Stimulated activated CD8-positive, alpha-beta memory T cell treated with anti-CD3 and anti-CD28 coated beads, Interleukin-12 subunit alpha, Interleukin-12 subunit beta, amount 100 ng/mL, for 4 hours (primary cell): ENCODE data around the gene SCGB1A1.
"Not testable (repeated sequence)": the region's sequence is repeated elsewhere in the genome, so short reads cannot be mapped to it uniquely, and the experiment has no call there.

ENCODE experiments used
- DNase-seq: peaks from one replicate; pipeline ENCODE4 v3.0.0-alpha.2; 2020; ENCODE audit warnings: low read depth

The SCGB1A1 gene

DNA sequence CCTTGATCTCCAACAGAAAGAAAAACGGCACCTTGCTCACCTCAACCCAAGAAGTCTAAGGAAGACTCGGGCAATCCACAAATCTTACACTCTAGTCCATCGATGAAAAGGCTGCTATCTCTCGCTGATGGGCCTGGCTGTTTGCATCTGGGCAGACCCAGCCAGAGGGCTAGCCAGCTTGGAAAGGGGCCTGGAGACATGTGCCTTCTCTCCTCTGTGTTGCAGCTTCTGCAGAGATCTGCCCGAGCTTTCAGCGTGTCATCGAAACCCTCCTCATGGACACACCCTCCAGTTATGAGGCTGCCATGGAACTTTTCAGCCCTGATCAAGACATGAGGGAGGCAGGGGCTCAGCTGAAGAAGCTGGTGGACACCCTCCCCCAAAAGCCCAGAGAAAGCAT, 3.2 kb downstream of the SCGB1A1 start:
- DNase-seq = no peak

DNA sequence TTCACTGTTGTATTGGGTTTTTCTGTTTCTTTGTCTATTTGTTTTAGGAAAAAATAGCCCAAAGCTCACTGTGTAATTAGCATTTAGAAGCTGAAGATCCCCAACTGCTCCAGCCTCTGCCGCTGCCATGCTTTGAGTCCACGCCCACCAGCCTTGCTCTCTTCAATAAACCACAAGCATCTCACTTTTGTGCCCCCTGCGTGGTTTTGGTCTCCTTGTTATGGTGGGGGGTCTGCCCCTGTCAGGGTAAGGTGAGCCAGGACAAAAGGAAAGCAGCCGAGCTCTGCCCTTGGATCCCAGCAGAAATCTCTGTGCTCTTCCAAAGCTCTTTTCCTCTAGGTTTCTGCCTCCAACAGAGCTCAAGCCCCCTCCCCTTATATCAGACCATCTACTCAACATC, 4.2 kb downstream of the SCGB1A1 start:
- no peak for DNase-seq

DNA sequence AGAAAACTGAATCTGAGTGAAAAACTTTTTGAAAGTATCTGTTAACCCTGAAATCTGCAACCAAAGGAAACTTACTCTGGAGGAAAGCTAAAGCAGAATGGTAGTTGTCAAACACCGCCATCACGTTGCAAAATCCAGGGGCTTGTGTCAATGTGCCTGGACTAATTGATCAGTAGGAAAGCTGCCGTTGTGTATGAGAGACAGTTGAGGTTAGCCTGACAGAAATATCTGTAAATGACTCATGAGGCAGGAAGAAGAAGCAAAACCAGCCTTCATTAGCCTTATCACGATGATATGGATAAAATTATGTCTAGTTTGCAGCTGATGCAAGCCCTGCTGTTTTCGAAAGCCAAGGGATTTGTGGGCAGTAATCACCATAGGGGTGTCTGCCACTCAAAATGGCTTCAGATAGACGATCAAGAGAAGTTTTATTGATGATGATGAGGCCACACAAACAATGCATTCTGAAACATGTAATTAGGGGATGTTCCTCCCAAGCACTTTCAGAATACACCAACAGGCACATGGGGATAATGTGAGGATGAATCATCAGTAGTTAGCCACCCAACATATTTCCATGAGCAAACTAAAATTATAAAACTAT, 8.9 kb downstream of the SCGB1A1 start:
- DNase-seq = no peak

DNA sequence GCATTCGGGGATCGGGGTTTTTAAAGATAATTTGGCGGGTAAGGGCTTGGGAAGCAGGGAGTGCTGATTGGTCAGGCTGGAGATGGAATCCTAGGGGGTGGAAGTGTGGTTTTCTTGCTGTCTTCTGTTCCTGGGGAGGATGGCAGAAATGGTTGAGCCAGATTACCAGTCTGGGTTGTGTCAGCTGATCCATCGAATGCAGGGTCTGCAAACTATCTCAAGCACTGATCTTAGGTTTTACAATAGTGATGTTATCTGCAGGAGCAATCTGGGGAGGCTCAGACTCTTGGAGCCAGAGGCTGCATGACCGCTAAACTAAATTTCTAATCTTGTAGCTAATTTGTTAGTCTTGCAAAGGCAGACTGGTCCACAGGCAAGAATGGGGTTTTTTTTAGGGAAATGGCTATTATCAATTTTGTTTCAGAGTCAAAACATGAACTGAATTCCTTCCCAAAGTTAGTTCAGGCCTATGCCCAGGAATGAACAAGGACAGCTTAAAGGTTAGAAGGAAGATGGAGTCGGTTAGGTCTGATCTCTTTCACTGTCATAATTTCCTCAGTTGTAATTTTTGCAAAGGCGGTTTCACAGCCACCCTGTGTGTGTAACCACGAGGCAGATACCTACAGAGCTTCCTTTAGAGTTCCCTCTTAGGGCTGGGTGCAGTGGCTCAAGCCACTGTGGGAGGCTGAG, 10.2 kb downstream of the SCGB1A1 start:
- no peak for DNase-seq

DNA sequence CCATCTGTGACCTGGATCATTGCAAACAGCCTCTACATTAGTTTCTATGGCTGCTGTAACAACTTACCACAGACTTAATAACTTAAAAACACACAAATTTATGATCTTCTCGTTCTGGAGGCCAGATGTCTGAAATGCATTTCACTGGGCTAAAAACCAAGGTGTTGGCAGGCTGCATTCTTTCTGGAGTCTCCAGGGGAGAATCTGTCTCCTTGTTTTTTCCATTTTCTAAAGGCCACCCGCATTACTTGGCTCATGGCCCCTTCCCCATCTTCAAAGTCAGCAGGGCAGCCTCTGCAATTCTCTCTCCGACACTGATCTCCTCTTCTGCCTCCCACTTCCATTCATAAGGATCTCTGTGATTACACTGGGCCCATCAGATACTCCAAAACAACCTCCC, 11.6 kb downstream of the SCGB1A1 start:
- DNase-seq = no peak

DNA sequence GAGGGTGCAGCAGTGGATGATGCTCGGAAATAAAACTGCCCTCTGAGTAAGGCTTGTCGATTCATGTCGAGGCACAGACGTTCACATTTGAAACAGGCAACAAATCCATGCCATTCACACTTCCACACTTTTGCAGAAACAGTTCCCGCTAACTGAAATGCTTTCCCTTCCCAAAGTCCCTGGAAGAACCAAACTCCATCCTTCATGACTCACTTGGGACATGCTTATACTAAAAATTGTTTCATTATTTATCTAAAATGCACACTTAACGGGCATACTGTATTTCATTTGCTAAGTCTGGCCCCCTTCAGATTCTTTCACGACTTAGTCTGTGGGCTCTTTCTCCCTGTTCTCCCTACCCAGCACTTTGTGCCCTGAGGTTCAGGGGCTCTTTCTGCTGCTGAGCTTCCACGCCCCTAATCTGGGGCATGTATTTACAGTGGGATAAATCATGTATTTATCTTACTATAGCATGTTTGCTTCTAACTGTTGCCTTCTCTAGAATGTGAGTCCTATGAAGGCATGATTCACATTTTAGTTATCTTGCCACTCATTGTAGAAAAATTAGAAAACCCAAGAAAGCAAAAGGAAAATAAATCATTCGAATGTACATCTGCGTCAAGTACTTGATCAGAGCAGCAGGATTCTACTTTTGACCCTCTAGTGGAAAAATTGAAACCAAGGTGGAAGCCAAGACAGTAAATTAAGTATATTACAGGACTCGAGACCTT, 12.5 kb downstream of the SCGB1A1 start:
- DNase-seq = no peak

DNA sequence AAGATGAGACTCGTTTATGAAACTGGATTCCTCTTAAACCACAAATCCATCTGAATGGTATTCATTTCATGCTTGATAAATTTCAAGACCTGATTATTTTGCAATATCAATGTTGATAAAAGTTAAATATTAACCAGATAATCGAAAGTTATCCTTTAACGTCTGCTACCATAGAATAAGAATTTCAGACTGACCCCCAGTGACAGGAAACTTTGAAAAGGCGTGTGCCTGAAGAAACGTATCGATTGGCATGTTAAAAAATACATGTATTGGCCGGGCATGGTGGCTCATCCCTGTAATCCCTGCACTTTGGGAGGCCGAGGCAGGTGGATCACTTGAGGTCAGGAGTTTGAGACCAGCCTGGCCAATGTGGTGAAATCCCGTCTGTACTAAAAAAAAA, 13.9 kb downstream of the SCGB1A1 start:
- no peak for DNase-seq

DNA sequence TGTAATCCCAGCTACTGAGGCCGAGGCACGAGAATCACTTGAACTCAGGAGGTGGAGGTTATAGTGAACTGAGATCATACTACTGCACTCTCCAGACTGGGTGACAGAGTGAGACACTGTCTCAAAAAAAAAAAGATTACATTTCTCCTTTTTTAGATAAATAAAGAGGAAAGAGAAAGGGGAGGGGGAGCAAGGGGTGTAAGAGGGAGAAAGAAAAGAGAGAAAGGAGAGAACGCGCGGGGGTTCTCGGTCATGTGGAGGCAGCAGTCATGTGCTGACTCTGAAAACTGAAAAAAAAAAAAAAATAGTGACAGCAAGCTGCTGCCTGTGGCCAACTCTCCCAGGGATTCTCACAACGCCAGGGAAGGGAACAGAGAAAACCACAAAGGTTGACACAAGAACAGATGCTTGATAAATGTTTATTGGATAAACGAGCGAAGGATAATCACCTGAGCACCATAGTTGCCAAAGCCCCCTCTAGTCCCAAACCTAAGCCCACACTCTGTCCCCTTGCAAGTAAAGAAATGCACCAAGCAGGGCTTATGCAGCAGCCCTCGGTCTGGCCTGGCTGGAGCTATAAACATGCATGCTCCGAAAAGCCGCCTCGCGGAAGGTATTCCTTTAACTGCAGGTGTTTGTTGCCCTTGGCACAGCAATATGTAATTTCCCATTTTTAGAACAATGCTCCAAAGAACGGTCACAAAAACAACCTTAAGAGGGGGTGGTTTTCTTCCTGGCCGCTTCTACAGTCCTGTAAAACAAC, 14.5 kb downstream of the SCGB1A1 start:
- DNase-seq = no peak

DNA sequence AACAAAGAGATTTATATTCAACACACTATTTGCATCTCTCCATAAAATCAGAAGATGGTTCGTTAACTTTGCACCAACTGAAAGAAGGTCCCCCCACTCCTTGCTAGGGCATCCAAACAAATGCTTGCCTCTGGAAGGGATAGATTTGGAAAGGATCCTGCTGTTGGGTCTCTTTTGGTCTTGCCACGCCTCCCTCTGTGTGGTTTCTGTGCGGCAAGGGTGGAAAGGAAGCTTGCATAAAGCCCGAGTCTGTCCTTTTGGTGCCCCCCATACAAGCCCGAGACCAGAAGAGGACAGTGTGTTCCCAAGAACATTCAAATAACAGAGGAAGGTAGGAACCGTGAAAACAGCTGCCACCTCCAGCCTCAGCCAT, 15.1 kb downstream of the SCGB1A1 start:
- DNase-seq = no peak

DNA sequence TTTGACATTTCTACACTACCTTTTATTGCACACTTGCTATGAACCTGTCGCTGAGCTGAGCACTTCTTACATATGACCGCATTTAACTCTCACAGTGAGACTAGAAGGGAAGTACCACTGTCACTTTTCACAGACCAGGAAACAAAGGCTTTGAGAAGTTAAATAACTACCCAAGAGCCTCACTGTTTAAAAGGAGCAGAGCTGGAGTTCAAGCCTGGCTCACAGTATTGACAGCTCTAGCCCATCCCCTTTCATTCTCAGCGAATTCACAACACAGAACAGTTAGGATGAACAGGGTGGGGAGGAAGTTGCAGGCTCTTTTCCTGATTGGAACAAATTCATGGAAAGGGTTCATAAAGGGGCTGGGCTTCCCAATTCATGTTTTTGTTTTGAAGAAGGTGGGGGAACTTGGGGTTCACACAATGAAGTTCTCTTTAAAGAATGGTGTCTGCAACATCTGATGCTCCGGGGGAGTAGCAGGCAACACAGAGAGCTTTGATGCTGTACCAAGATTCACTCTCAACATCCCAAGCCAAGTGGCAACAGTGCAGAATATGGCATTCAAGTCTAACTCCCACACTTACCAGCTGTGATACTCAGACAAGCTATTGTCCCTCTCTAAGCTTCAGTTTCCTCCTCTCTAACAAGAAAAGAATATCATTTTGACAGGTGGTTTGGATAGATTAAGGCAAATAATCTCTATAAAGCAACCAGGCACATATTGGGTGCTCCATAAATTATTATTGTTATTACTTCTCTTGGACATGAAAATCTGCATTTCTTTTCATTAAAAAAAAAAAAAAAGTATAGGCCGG, 17.2 kb downstream of the SCGB1A1 start:
- DNase-seq = no peak

DNA sequence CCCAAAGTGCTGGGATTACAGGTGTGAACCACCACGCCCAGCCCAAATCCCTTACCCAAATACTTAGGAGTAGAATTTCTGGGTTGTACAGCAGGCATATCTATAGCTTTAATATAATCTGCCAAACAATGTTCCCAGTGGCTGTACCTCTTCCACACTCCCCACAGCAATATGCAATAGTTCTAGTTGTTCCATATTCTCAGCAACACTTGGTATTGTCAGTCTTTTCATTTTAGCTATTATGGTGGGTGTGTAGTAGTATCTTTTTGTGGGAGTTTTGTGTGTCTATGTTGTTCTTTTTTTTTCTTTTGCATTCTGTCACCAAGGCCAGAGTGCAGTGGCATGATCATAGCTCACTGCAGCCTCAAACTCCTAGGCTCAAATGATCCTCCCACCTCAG, 18.8 kb downstream of the SCGB1A1 start:
- no peak for DNase-seq

DNA sequence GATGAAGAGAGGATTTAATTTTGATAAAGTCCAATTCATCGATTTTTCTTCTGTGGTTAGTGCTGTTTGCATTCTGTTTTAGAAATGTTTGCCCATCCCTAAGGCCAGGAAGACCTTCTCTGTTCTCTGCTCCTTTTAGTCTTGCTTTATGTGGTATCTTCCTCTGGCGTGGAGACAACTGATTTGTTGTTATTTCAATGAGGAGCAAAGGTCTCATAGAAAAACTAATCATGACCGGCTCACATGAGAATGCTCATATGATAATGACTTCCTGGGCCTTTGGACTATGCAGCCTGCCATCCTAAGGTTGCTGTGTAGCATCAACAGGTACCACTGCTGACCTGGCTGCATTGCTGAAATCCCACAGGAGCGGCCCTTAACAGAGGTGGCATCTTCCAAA, 19.8 kb downstream of the SCGB1A1 start:
- no peak for DNase-seq

DNA sequence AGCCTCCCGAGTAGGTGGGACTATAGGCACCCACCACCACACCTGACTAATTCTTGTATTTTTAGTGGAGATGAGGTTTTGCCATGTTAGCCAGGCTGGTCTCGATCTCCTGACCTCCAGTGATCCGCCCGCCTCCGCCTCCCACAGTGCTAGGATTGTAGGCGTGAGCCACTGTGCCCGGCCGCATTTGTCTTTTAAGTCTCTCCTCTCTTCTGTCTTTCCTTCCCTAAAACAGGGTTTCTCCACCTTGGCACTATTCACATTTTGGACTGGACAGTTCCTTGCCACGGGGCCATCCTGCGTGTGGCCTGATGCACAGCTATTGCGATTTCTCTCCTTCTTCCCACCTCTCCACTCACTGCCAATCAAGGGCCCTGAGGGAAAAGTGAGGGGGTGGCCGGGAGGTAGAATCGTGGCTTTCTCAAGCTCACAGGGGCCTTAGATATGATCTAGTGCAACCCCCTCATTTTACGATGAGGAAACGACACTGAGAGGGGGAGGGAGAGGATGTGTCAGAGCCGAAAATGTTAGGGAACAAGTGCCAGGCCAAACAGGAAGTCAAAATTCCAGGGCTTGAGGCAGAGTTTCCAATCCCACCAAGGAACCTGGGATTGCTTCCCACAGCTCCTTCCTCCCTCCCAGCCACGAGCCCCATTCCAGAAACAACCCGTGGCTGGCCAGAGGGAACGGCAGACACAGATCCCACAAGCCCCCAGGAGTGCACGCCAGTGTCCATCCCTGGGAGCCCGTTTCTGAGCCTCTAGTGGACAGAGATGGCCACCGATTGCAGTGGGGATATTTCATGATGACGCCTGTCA, 21.2 kb downstream of the SCGB1A1 start:
- no peak for DNase-seq

DNA sequence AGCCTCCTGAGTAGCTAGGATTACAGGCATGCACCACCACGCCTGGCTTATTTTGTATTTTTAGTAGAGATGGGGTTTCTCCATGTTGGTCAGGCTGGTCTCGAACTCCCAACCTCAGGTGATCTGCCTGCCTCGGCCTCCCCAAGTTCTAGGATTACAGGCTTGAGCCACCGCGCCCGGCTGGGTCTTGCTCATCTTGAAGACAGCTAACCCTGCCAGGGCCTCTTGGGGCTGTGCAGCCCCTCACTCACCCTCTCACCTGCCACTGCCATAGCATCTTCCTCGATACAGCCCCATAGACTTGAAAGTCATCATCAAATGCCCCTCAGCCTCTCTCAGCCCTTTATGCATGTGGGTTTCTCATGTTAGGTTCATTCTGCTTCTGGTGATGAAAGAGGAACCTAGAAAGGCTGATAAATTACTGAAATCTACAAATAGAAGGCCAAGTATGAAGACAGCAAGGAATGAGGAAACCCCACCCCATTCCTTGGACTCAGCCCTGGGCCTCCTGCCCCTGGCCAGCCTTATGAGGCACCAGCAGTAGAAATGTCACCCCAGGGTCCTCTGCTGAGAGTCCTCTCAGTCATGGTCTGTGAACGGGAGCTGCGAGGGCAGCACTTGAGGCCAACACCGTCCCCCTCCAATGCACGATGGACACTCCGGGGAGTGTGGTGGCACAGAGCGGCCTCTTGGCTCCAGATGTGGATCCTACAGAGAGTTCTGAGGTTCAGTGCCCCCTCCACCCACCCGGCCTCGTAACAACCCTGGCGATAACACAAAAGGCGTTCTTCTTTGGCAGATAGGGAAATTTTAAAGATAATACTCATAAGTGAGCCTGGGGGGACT, 24.8 kb downstream of the SCGB1A1 start:
- no peak for DNase-seq

DNA sequence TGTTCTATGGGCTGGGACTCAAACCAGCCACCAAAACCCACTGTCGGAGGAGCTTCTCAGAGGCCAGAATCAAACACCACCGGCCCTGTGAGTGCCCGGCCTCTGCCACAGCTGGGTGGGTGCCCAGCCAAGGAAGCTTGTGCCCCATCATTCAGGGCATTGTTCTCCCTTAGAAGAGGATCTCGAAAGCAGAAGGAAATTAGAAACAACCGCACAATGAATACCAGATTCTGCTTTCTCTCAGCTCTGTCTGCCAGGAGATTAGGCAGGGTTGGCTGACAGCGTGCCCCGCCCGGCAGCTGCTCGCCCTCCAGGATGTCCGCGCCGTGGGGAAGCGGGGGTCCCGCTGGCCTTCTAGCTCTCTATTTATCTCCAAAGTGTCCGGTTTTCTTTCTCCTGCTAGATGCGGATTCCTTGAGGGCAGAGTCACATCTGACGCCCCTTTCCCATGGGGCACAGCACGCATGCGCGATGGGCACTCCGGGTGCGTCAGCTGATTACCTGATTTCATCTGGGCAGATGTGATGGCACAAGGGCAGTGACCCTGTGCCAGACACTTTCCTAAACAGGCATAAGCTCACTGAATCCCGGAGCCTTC, 25.5 kb downstream of the SCGB1A1 start:
- DNase-seq = no peak

DNA sequence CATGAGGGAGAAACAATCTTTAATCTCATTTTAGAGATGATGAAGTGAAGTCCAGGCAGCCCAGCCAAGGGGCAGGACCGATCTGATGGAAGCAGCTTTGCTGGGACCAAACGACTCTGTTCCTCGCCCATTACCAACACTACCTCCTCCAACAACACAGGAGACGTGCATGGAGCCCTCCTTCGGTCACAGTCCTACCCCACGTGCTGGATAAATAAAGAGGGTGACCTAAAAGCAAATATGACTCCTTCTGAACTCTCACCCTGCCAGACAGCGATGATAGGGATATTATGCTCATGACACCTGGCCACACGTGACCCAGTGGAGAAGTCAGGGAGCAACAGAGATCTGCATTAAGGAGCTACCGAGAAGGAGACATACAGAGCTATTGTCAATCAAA, 26.0 kb downstream of the SCGB1A1 start:
- no peak for DNase-seq

DNA sequence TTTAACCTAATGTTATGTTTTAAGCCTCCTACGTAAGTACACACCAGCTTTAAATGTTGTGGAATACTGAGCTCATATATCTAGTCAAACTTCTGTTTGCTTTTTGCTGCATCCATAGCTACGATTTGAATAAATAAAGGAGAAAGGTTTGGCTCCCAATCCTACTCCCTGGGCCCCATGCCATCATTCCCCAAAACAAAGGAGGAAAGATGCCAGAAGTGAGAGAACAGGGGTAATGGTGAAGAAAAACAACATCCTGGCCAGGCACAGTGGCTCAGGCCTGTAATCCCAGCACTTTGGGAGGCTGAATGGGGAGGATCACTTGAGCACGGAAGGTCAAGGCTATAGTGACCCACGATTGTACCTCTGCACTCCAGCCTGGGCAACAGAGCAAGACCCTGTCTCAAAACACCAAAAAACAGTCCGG, 26.5 kb downstream of the SCGB1A1 start:
- no peak for DNase-seq

DNA sequence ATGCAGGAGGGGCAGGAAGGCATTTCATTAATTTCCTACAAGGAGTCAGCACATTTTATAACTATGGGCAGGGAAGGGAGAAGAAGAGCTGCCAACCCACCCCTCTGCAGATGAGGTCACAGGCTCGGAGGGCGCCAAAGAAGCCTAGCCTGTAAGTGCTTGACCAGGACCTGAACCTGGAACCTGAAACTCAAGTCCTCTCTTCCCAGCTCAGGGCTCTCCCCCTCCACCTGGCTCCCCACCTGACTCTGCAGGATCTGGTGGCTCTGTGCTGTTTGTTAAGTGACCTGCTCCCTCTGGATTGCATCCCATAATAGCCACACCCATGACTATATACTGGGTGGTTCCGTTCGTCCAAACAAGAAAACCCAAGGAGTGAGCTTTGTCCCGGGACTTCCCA, 27.3 kb downstream of the SCGB1A1 start:
- no peak for DNase-seq

DNA sequence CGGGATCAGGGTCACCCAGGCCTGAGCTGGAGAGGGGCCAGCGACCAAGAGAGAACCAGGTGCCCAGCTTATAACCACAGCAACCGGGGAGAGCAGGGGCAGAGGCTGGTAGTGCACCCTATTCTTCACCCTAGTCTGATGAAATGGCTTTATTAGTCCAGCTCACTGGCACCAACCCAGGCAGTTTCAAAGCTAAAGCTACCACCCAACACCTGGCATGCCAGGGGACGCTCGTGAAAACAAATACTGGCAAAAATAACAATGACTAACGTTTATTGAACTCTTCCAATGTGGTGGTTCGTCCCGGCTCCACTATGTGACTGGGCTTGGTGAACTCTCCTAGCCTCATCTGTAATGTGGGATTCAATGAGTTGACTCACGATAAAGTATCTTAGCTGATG, 30.6 kb downstream of the SCGB1A1 start:
- DNase-seq = no peak

DNA sequence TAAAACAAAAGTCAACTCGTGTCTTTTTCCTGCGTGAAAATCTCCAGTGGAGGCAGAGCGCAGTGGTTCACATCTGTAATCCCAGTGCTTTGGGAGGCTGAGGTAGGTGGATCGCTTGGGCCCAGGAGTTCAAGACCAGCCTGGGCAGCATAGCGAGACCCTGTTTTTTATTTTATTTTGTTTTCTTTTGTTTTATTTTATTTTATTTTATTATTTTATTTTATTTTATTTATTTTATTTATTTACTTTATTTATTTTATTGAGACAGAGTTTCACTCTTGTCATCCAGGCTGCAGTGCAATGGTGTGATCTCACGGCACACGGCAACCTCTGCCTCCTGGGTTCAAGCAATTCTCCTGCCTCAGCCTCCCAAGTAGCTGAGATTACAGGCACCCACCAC, 31.1 kb downstream of the SCGB1A1 start:
- not testable (repeated sequence) for DNase-seq
